MV-4-11 (cell line): ENCODE data around the gene SBF1.
"Not testable (repeated sequence)": the region's sequence is repeated elsewhere in the genome, so short reads cannot be mapped to it uniquely, and the experiment has no call there.

Experiments
- DNase-seq: peaks from one replicate; lab custom pipeline; 2025; lab: John Stamatoyannopoulos, UW

Gene SBF1

DNA sequence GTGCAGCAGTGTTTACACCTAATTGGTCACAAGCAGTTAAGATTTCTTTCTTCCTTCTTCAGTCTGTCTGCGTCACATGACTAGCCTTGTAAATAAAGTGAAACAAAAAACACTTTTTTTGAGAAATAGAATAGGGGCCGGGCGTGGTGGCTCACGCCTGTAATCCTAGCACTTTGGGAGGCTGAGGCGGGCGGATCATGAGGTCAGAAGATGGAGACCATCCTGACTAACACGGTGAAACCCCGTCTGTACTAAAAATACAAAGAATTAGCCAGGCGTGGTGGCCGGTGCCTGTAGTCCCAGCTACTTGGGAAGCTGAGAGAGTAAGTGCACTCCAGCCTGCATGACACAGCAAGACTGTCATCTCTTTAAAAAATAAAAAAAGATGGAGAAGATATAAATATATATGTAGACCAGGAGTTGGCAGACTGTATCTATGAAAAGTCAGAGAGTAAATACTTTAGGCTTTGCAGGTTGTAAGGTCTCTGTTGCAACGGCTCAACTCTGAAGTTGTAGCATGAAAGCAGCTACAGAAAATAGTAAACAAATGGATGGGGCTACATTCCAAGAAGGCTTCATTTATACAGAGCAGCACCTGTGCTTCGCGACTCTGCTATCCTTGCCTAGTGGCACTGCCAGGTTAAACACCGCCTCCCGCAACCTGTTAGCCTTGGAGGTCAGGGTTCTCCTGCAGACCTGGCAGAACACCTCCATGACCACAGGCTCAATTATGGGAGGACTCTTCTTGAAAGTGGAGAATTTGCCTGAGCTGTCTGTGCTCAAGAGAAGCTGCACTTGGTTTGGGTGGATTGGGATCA is 75.8 kb downstream of the SBF1 start:
- no peak for DNase-seq

DNA sequence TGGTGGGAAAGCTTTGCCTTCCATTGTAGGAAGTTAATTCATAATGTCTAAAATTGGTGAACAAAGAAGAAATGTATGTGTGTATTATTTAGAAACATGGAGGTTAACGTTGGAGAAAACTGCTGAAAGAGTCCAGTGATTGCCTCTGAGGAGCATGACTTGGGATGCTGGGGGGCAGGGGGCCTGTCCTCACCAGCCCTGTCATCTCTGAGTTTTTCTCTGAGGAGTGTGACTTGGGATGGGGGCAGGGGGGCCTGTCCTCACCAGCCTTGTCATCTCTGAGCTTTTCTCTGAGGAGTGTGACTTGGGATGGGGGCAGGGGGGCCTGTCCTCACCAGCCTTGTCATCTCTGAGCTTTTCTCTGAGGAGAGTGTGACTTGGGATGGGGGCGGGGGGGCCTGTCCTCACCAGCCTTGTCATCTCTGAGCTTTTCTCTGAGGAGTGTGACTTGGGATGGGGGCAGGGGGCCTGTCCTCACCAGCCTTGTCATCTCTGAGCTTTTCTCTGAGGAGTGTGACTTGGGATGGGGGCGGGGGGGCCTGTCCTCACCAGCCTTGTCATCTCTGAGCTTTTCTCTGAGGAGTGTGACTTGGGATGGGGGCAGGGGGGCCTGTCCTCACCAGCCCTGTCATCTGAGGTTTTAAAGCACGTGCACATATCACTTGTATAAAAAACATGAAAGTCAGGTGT is 77.3 kb downstream of the SBF1 start:
- not testable (repeated sequence) for DNase-seq

DNA sequence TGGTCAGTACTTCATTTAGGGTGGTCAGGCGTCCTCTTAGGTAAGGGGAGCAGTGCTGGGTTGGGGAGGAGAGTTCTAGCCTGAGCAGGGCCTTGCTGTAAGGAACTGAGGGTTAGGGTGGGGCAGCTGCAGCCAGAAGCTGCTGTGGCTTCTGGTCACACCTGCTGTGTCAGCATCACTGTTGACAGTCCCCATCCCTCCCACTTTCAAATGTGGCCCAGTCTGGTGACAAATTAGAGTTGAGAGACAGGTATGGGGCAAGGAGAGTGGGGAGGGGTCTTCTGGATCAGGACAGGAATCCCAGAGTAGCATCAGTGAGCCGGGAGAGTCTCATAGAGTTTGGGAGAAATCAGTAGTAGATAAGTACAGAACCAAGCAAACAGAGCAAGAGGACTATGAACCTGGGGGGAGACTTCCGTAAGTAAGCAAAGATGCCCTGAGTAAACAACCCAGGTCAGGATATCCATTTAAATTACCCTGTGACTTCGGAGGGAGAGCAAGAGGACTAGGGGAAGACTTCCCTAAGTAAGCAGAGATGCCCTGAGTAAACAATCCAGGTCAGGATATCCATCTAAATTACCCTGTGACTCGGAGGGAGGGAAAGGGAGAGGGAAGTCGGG is 78.0 kb downstream of the SBF1 start:
- DNase-seq: no peak
